ENCODE data around the gene ARHGAP26.
"Not testable (repeated sequence)": the region's sequence is repeated elsewhere in the genome, so short reads cannot be mapped to it uniquely, and the experiment has no call there.

ARHGAP26 gene

GRCh38 chr5:143065996-143066522 lies 295.9 kb downstream of the ARHGAP26 start:
- in situ Hi-C loops (cut with HindIII; ENCODE audit: low sequenced_read_pairs), result no loop called here

- in situ Hi-C loops (cut with HindIII; ENCODE audit: low sequenced_read_pairs), result no loop called here
Observed at GRCh38 chr5:143066556-143067281, 296.5 kb downstream of the ARHGAP26 start.

- in situ Hi-C loops (cut with HindIII; ENCODE audit: low sequenced_read_pairs), result no loop called here
Observed at GRCh38 chr5:143068712-143069111, 298.5 kb downstream of the ARHGAP26 start.

- in situ Hi-C loops (cut with HindIII; ENCODE audit: low sequenced_read_pairs), result no loop called here
Observed at GRCh38 chr5:143071927-143072326, 301.8 kb downstream of the ARHGAP26 start.

GRCh38 chr5:143072734-143073133 lies 302.6 kb downstream of the ARHGAP26 start:
- in situ Hi-C loops (cut with HindIII; ENCODE audit: low sequenced_read_pairs), result no loop called here

- in situ Hi-C loops (cut with HindIII; ENCODE audit: low sequenced_read_pairs), result no loop called here
Observed at GRCh38 chr5:143073766-143074165, 303.6 kb downstream of the ARHGAP26 start.

GRCh38 chr5:143074414-143074996 lies 304.3 kb downstream of the ARHGAP26 start:
- in situ Hi-C loops (cut with HindIII; ENCODE audit: low sequenced_read_pairs), result no loop called here

GRCh38 chr5:143076377-143076776 lies 306.2 kb downstream of the ARHGAP26 start:
- in situ Hi-C loops (cut with HindIII; ENCODE audit: low sequenced_read_pairs), result no loop called here

GRCh38 chr5:143077453-143078103 lies 307.4 kb downstream of the ARHGAP26 start:
- in situ Hi-C loops (cut with HindIII; ENCODE audit: low sequenced_read_pairs), result no loop called here

GRCh38 chr5:143078313-143078712 lies 308.1 kb downstream of the ARHGAP26 start:
- in situ Hi-C loops (cut with HindIII; ENCODE audit: low sequenced_read_pairs), result no loop called here

GRCh38 chr5:143078971-143079370 lies 308.8 kb downstream of the ARHGAP26 start:
- in situ Hi-C loops (cut with HindIII; ENCODE audit: low sequenced_read_pairs), result no loop called here

GRCh38 chr5:143080407-143080806 lies 310.2 kb downstream of the ARHGAP26 start:
- in situ Hi-C loops (cut with HindIII; ENCODE audit: low sequenced_read_pairs), result no loop called here

- in situ Hi-C loops (cut with HindIII; ENCODE audit: low sequenced_read_pairs), result no loop called here
Observed at GRCh38 chr5:143080982-143081381, 310.8 kb downstream of the ARHGAP26 start.

- in situ Hi-C loops (cut with HindIII; ENCODE audit: low sequenced_read_pairs), result no loop called here
Observed at GRCh38 chr5:143083006-143083405, 312.8 kb downstream of the ARHGAP26 start.

- in situ Hi-C loops (cut with HindIII; ENCODE audit: low sequenced_read_pairs), result no loop called here
Observed at GRCh38 chr5:143084407-143084806, 314.2 kb downstream of the ARHGAP26 start.

- in situ Hi-C loops (cut with HindIII; ENCODE audit: low sequenced_read_pairs), result no loop called here
Observed at GRCh38 chr5:143085319-143085917, 315.2 kb downstream of the ARHGAP26 start.

- in situ Hi-C loops (cut with HindIII; ENCODE audit: low sequenced_read_pairs), result no loop called here
Observed at GRCh38 chr5:143086546-143086907, 316.4 kb downstream of the ARHGAP26 start.

- in situ Hi-C loops (cut with HindIII; ENCODE audit: low sequenced_read_pairs), result no loop called here
Observed at GRCh38 chr5:143086908-143087637, 316.9 kb downstream of the ARHGAP26 start.

GRCh38 chr5:143088702-143089101 lies 318.5 kb downstream of the ARHGAP26 start:
- in situ Hi-C loops (cut with HindIII; ENCODE audit: low sequenced_read_pairs), result not testable (repeated sequence)

- in situ Hi-C loops (cut with HindIII; ENCODE audit: low sequenced_read_pairs), result not testable (repeated sequence)
Observed at GRCh38 chr5:143090044-143090443, 319.9 kb downstream of the ARHGAP26 start.

Data from endothelial cell of hepatic sinusoid (primary cell).